ENCODE results near the gene NT5DC1.

DNA sequence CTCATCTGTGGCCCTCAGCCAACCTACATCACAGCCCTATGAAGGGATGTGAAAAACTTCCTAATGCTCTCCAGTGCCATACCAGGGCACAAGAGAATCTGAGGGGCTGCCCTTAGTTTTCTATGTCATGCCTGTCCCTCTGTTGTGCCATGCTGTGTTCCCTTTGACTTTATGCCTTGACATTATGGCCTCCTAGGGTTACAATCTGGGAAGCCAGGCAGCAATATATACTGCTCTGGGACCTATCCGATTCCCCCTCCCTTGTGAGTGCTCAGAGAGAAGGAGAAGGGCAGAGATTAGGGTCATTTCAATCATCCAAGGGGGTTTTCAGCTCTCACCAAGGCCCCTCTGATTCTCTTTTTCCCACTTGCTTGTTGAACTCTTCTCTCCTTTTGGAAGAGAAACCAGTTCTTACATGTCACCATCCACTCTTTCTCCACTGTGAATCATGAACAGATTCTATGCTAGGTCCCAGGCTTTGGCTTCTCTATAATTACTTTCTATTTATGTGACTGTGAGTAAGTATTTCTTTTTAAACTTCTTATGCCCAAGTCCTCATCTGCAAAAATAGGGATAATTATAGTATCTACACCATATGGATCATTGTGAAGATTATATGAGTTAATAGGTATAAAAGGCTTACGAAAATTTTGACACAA is 25.8 kb upstream of the NT5DC1 start:
- TF ChIP-seq, protein P1, sequence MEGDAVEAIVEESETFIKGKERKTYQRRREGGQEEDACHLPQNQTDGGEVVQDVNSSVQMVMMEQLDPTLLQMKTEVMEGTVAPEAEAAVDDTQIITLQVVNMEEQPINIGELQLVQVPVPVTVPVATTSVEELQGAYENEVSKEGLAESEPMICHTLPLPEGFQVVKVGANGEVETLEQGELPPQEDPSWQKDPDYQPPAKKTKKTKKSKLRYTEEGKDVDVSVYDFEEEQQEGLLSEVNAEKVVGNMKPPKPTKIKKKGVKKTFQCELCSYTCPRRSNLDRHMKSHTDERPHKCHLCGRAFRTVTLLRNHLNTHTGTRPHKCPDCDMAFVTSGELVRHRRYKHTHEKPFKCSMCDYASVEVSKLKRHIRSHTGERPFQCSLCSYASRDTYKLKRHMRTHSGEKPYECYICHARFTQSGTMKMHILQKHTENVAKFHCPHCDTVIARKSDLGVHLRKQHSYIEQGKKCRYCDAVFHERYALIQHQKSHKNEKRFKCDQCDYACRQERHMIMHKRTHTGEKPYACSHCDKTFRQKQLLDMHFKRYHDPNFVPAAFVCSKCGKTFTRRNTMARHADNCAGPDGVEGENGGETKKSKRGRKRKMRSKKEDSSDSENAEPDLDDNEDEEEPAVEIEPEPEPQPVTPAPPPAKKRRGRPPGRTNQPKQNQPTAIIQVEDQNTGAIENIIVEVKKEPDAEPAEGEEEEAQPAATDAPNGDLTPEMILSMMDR (tag by site-specific recombination; IDR thresholded peaks at IDR 0.05), result no peak
- TF ChIP-seq PRDM1 (tag by site-specific recombination; IDR thresholded peaks at IDR 0.05) (no peak), ZNF311 (tag by site-specific recombination; IDR thresholded peaks at IDR 0.05; ENCODE audit: borderline replicate concordance) (no peak), ZNF184 (tag by site-specific recombination; IDR thresholded peaks at IDR 0.05) (no peak)
- TF ChIP-seq, protein P2, sequence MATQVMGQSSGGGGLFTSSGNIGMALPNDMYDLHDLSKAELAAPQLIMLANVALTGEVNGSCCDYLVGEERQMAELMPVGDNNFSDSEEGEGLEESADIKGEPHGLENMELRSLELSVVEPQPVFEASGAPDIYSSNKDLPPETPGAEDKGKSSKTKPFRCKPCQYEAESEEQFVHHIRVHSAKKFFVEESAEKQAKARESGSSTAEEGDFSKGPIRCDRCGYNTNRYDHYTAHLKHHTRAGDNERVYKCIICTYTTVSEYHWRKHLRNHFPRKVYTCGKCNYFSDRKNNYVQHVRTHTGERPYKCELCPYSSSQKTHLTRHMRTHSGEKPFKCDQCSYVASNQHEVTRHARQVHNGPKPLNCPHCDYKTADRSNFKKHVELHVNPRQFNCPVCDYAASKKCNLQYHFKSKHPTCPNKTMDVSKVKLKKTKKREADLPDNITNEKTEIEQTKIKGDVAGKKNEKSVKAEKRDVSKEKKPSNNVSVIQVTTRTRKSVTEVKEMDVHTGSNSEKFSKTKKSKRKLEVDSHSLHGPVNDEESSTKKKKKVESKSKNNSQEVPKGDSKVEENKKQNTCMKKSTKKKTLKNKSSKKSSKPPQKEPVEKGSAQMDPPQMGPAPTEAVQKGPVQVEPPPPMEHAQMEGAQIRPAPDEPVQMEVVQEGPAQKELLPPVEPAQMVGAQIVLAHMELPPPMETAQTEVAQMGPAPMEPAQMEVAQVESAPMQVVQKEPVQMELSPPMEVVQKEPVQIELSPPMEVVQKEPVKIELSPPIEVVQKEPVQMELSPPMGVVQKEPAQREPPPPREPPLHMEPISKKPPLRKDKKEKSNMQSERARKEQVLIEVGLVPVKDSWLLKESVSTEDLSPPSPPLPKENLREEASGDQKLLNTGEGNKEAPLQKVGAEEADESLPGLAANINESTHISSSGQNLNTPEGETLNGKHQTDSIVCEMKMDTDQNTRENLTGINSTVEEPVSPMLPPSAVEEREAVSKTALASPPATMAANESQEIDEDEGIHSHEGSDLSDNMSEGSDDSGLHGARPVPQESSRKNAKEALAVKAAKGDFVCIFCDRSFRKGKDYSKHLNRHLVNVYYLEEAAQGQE (tag by site-specific recombination; IDR thresholded peaks at IDR 0.05), result no peak
- TF ChIP-seq, protein P3, sequence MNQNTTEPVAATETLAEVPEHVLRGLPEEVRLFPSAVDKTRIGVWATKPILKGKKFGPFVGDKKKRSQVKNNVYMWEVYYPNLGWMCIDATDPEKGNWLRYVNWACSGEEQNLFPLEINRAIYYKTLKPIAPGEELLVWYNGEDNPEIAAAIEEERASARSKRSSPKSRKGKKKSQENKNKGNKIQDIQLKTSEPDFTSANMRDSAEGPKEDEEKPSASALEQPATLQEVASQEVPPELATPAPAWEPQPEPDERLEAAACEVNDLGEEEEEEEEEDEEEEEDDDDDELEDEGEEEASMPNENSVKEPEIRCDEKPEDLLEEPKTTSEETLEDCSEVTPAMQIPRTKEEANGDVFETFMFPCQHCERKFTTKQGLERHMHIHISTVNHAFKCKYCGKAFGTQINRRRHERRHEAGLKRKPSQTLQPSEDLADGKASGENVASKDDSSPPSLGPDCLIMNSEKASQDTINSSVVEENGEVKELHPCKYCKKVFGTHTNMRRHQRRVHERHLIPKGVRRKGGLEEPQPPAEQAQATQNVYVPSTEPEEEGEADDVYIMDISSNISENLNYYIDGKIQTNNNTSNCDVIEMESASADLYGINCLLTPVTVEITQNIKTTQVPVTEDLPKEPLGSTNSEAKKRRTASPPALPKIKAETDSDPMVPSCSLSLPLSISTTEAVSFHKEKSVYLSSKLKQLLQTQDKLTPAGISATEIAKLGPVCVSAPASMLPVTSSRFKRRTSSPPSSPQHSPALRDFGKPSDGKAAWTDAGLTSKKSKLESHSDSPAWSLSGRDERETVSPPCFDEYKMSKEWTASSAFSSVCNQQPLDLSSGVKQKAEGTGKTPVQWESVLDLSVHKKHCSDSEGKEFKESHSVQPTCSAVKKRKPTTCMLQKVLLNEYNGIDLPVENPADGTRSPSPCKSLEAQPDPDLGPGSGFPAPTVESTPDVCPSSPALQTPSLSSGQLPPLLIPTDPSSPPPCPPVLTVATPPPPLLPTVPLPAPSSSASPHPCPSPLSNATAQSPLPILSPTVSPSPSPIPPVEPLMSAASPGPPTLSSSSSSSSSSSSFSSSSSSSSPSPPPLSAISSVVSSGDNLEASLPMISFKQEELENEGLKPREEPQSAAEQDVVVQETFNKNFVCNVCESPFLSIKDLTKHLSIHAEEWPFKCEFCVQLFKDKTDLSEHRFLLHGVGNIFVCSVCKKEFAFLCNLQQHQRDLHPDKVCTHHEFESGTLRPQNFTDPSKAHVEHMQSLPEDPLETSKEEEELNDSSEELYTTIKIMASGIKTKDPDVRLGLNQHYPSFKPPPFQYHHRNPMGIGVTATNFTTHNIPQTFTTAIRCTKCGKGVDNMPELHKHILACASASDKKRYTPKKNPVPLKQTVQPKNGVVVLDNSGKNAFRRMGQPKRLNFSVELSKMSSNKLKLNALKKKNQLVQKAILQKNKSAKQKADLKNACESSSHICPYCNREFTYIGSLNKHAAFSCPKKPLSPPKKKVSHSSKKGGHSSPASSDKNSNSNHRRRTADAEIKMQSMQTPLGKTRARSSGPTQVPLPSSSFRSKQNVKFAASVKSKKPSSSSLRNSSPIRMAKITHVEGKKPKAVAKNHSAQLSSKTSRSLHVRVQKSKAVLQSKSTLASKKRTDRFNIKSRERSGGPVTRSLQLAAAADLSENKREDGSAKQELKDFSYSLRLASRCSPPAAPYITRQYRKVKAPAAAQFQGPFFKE (tag by site-specific recombination; IDR thresholded peaks at IDR 0.05; ENCODE audit: borderline replicate concordance), result no peak
